HepG2 (cell line): ENCODE data around the gene HPCAL1. TPM values are rescaled to one million over a fixed set of nuclear protein-coding genes. Genes with fewer than 3 reads are reported as not detected.

Experiments used
- FOXK2 ChIP-seq: fragments of 450-650 bp; IDR thresholded peaks from 2 replicates; pipeline ENCODE4 v1.6.1; 2016
- MNT ChIP-seq: fragments of 450-650 bp; IDR thresholded peaks from 2 replicates; pipeline ENCODE4 v1.6.1; 2016
- NRL ChIP-seq: sonication (generic); formaldehyde crosslinking; IDR thresholded peaks from 2 replicates; pipeline ENCODE4 v1.5.0; 2020; ENCODE audit warnings: missing genetic modification reagents, mild to moderate bottlenecking, moderate library complexity, borderline replicate concordance
- PAXIP1 ChIP-seq: sonication (generic); formaldehyde crosslinking; conservative IDR thresholded peaks from 2 replicates; pipeline ENCODE4 v1.4.0; 2020; ENCODE audit warnings: mild to moderate bottlenecking, missing genetic modification reagents, moderate library complexity
- PCBP2 ChIP-seq: fragments of 200-400 bp; formaldehyde crosslinking; optimal IDR thresholded peaks from 2 replicates; pipeline ENCODE3; 2018; ENCODE audit warnings: low read length, low read depth; ENCODE audit not compliant: poor library complexity, severe bottlenecking
- RAD21 ChIP-seq: fragments of 450-650 bp; formaldehyde crosslinking; IDR thresholded peaks from 2 replicates; pipeline ENCODE4 v1.5.0; 2020; ENCODE audit warnings: mild to moderate bottlenecking
- TAF1 ChIP-seq: sonication (generic); formaldehyde crosslinking; IDR thresholded peaks from 2 replicates; pipeline ENCODE4 v1.4.0; 2020; ENCODE audit warnings: missing genetic modification reagents
- TFDP2 ChIP-seq: sonication (generic); formaldehyde crosslinking; IDR thresholded peaks from 2 replicates; pipeline ENCODE4 v1.4.0; 2020; ENCODE audit warnings: missing genetic modification reagents
- USF2 ChIP-seq, 2 experiments: sonication (generic) in 1 of 2; formaldehyde crosslinking in 1 of 2; IDR thresholded peaks; 2 replicates each; pipeline versions ENCODE4 v1.5.1 to v1.6.1; 2011 to 2020; ENCODE audit warnings: borderline replicate concordance in 1 of 2, low read depth in 1 of 2, low read length in 1 of 2, mild to moderate bottlenecking in 1 of 2, missing genetic modification reagents in 1 of 2, moderate library complexity in 1 of 2
- YEATS4 ChIP-seq: sonication (generic); formaldehyde crosslinking; IDR thresholded peaks from 2 replicates; pipeline ENCODE4 v1.4.0; 2020; ENCODE audit warnings: missing genetic modification reagents, borderline replicate concordance
- ZNF275 ChIP-seq: sonication (generic); formaldehyde crosslinking; IDR thresholded peaks from 2 replicates; pipeline ENCODE4 v1.8.0; 2022; ENCODE audit warnings: missing genetic modification reagents, mild to moderate bottlenecking, inconsistent platforms, borderline replicate concordance
- ZNF572 ChIP-seq: sonication (generic); formaldehyde crosslinking; IDR thresholded peaks from 2 replicates; pipeline ENCODE4 v1.5.1; 2020; ENCODE audit warnings: mild to moderate bottlenecking, missing genetic modification reagents
- ZNF790 ChIP-seq: sonication (generic); formaldehyde crosslinking; IDR thresholded peaks from 2 replicates; pipeline ENCODE4 v1.8.0; 2022; ENCODE audit warnings: missing genetic modification reagents, mild to moderate bottlenecking, borderline replicate concordance
- ZNF792 ChIP-seq: IDR thresholded peaks from 2 replicates; pipeline ENCODE4 v1.6.1; 2016
- ZNF891 ChIP-seq: sonication (generic); formaldehyde crosslinking; IDR thresholded peaks from 2 replicates; pipeline ENCODE4 v1.5.0; 2020; ENCODE audit warnings: mild to moderate bottlenecking, missing genetic modification reagents
- polyA plus RNA-seq, 8 experiments: library from polyadenylated mRNA; depleted of rRNA in 3 of 8; stranded (reverse) in 7 of 8; unstranded in 1 of 8; fragments of >200 nt; fragmentation: Illumina TruSeq in 4 of 8; extraction: Trizol in 4 of 8; gene quantifications; 2 replicates each; pipeline versions ENCODE4 v1.2.1 to v1.2.3, GENCODE V29; 2011 to 2016; ENCODE audit warnings: low read depth in 4 of 8, missing spikeins in 1 of 8, mixed read lengths in 1 of 8; ENCODE audit not compliant: insufficient read depth in 1 of 8
- total RNA-seq, 5 experiments: library from RNA; depleted of rRNA; stranded (reverse); fragments of >200 nt; fragmentation: Illumina TruSeq; extraction: Trizol; gene quantifications; 2 replicates each; pipeline ENCODE4 v1.2.3, GENCODE V29; 2016; ENCODE audit warnings: low read depth in 1 of 5

Gene HPCAL1
- total and polyA plus RNA-seq, 2 of the 13 experiments (the other 11 are each of a cell fraction or from before 2014, with no cell fraction given), result 29.5 to 29.9 TPM

GRCh38 chr2:10369269-10370255, 66.9 kb downstream of the HPCAL1 start (continued):
- TF ChIP-seq PAXIP1, result peak; percentile 75
- no peak for TF ChIP-seq ZNF790
- TF ChIP-seq NRL, result no peak
- TF ChIP-seq ZNF275, result no peak
- no peak for TF ChIP-seq ZNF792 (CRISPR knock-in tag)
- TF ChIP-seq MNT, result no peak
- no peak for TF ChIP-seq PCBP2
- TF ChIP-seq RAD21 (CRISPR knock-in tag), result peak; percentile 34
- TF ChIP-seq ZNF891 (CRISPR knock-in tag), result 0 out of 2 replicates have a peak, but pooled peaks have one; percentile 15
- peak; percentile 32; the same call in 1 of the 2 replicates for TF ChIP-seq FOXK2
- no peak for TF ChIP-seq TAF1 (CRISPR knock-in tag)
- TF ChIP-seq USF2 (IDR thresholded peaks at IDR 0.05; ENCODE audit: low read depth, low read length), result no peak
- TF ChIP-seq USF2 (CRISPR knock-in tag; IDR thresholded peaks at IDR 0.05; ENCODE audit: borderline replicate concordance), result no peak
- TF ChIP-seq TFDP2 (CRISPR knock-in tag), result no peak
- TF ChIP-seq YEATS4 (CRISPR knock-in tag), result no peak
- TF ChIP-seq ZNF572, result no peak
